NT2/D1 (cell line): ENCODE measurements around the gene TERF2IP.
A peak's percentile ranks its signal among the peaks of the same experiment; 100 is the strongest.

Experiments used
- DNase-seq: peaks from one replicate; pipeline ENCODE4 v3.0.0-alpha.2; 2011; ENCODE audit warnings: low read depth, low spot score
- H3K27me3 ChIP-seq: 2 replicates; pipeline ENCODE4 v1.6.0; 2011; ENCODE audit warnings: mild to moderate bottlenecking; ENCODE audit not compliant: insufficient read length, insufficient read depth
- H3K36me3 ChIP-seq: 2 replicates; pipeline ENCODE4 v1.6.1; 2011; ENCODE audit warnings: mild to moderate bottlenecking, low read length, mixed read lengths; ENCODE audit not compliant: insufficient read depth, insufficient read length
- H3K4me1 ChIP-seq: 2 replicates; pipeline ENCODE4 v1.5.1; 2011; ENCODE audit not compliant: insufficient read depth, insufficient read length
- H3K4me3 ChIP-seq: 2 replicates; pipeline ENCODE4 v1.5.1; 2011; ENCODE audit warnings: low read depth; ENCODE audit not compliant: insufficient read length
- H3K9ac ChIP-seq: 2 replicates; pipeline ENCODE4 v1.6.0; 2011; ENCODE audit warnings: low read depth; ENCODE audit not compliant: insufficient read length
- H3K9me3 ChIP-seq: 2 replicates; pipeline ENCODE4 v1.5.1; 2011; ENCODE audit warnings: mild to moderate bottlenecking, low read length; ENCODE audit not compliant: insufficient read depth
- SUZ12 ChIP-seq: IDR thresholded peaks from 2 replicates; pipeline ENCODE4 v1.6.1; 2011; ENCODE audit not compliant: insufficient read length, insufficient read depth; ENCODE audit errors: extremely low read depth
- YY1 ChIP-seq: IDR thresholded peaks from 2 replicates; pipeline ENCODE4 v1.6.1; 2011; ENCODE audit not compliant: insufficient read length, insufficient read depth
- ZNF274 ChIP-seq: IDR thresholded peaks from 2 replicates; pipeline ENCODE4 v1.6.1; 2011; ENCODE audit warnings: mild to moderate bottlenecking, low read depth, low read length

Gene TERF2IP

GRCh38 chr16:75644240-75645012, 3.1 kb upstream of the TERF2IP start:
- H3K4me1 ChIP-seq = peaks cover 9% of the 10 kb centered on the region
- no peaks in the 10 kb centered on the region for H3K27me3 ChIP-seq
- no peak for DNase-seq
- H3K9ac ChIP-seq = no peak overlapping the region
- peaks cover 68% of the 10 kb centered on the region for H3K36me3 ChIP-seq
- no peaks in the 10 kb centered on the region for H3K9me3 ChIP-seq
- no peak for TF ChIP-seq SUZ12
- no peak for TF ChIP-seq YY1
- no peak for TF ChIP-seq ZNF274
- no peak overlapping the region for H3K4me3 ChIP-seq

GRCh38 chr16:75647112-75647491, 471 bp upstream of the TERF2IP start:
- Histone ChIP-seq H3K9ac (peak overlapping the region; percentile 100), H3K9me3 (no peaks in the 10 kb centered on the region), H3K27me3 (no peaks in the 10 kb centered on the region), H3K4me3 (peak overlapping the region; percentile 99), H3K36me3 (peaks cover 50% of the 10 kb centered on the region), H3K4me1 (peaks cover 4% of the 10 kb centered on the region)
- DNase-seq = no peak
- TF ChIP-seq ZNF274 (no peak), YY1 (no peak), SUZ12 (no peak)

- TF ChIP-seq SUZ12 = no peak
- TF ChIP-seq ZNF274 = no peak
- TF ChIP-seq YY1 = peak; percentile 78
- DNase-seq = peak; percentile 57
- H3K36me3 ChIP-seq = peaks cover 38% of the 10 kb centered on the region
- peak overlapping the region; percentile 99 for H3K4me3 ChIP-seq
- H3K4me1 ChIP-seq = no peaks in the 10 kb centered on the region
- peak overlapping the region; percentile 100 for H3K9ac ChIP-seq
- no peaks in the 10 kb centered on the region for H3K27me3 ChIP-seq
- no peaks in the 10 kb centered on the region for H3K9me3 ChIP-seq
Measured at GRCh38 chr16:75648265-75649076, 898 bp downstream of the TERF2IP start.

- Histone ChIP-seq H3K27me3 (no peaks in the 10 kb centered on the region), H3K4me3 (no peak overlapping the region), H3K9me3 (no peaks in the 10 kb centered on the region), H3K4me1 (no peaks in the 10 kb centered on the region), H3K9ac (no peak overlapping the region), H3K36me3 (peaks cover 59% of the 10 kb centered on the region)
- no peak for DNase-seq
- TF ChIP-seq YY1 (no peak), ZNF274 (no peak), SUZ12 (no peak)
Measured at GRCh38 chr16:75653922-75654321, 6.3 kb downstream of the TERF2IP start.

- Histone ChIP-seq H3K4me1 (no peaks in the 10 kb centered on the region), H3K9ac (no peak overlapping the region), H3K9me3 (no peaks in the 10 kb centered on the region), H3K27me3 (no peaks in the 10 kb centered on the region), H3K36me3 (peaks cover 57% of the 10 kb centered on the region), H3K4me3 (no peak overlapping the region)
- no peak for TF ChIP-seq SUZ12
- TF ChIP-seq ZNF274 = no peak
- TF ChIP-seq YY1 = no peak
- DNase-seq = no peak
Measured at GRCh38 chr16:75658175-75658574, 10.6 kb downstream of the TERF2IP start.

- Histone ChIP-seq H3K36me3 (peaks cover 40% of the 10 kb centered on the region), H3K9ac (no peak overlapping the region), H3K9me3 (no peaks in the 10 kb centered on the region), H3K4me1 (no peaks in the 10 kb centered on the region), H3K4me3 (no peak overlapping the region), H3K27me3 (no peaks in the 10 kb centered on the region)
- no peak for DNase-seq
- TF ChIP-seq YY1 = no peak
- TF ChIP-seq SUZ12 = no peak
- TF ChIP-seq ZNF274 = no peak
Measured at GRCh38 chr16:75660321-75660720, 12.7 kb downstream of the TERF2IP start.

GRCh38 chr16:75660726-75661302, 13.2 kb downstream of the TERF2IP start:
- TF ChIP-seq SUZ12 = no peak
- no peak for TF ChIP-seq ZNF274
- TF ChIP-seq YY1 = no peak
- Histone ChIP-seq H3K36me3 (peaks cover 35% of the 10 kb centered on the region), H3K9me3 (no peaks in the 10 kb centered on the region), H3K27me3 (no peaks in the 10 kb centered on the region), H3K9ac (no peak overlapping the region), H3K4me1 (no peaks in the 10 kb centered on the region), H3K4me3 (no peak overlapping the region)
- no peak for DNase-seq
